ENCODE data around the gene RHBDF2.
"Not testable (repeated sequence)": the region's sequence is repeated elsewhere in the genome, so short reads cannot be mapped to it uniquely, and the experiment has no call there.

RHBDF2 gene

DNA sequence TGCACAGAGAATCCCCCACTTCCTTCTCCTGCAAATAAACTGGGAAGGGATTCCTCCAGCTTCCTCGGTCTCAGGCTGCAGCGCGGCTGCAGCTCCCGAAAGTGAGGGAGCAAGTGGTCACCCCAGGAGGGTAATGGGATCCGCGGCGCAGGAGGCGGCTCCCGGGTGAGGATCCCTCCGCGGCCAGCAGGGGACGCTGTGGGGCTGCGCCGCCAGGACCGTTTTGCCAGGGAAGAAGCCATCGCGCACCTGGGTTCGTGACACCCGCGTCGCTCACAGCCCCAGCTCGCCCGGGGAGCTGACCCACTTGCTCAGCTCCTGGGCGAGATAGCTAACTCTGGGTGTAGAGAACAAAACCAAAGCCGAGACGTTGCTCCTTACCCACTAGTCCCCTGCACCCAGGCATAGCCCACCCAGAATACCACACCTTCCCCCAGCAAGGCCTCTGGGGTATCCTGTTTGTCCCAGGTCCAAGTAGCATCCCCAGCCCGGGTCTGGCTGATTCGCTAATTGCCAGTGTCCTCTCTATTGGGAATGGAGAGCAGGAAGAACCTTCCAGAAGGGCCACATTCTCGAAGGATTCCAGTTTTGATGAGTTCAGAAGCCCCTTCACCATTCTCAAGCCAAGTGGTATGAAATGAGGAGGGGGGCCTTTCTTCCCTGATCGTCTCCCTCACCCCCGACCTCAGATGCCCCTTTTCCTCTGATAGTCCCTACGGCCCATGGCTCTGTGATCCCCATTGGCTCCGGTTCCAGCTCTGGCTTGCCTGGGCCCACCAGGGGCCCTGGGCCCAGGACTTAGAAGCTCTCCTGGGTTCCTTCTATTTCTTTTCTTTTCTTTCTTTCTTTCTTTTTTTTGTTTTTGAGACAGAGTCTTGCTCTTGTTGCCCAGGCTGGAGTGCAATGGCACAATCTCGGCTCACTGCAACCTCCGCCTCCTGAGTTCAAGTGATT lies 22.1 kb upstream of the RHBDF2 start:
- DNase-seq: peak; percentile 66 to 69

DNA sequence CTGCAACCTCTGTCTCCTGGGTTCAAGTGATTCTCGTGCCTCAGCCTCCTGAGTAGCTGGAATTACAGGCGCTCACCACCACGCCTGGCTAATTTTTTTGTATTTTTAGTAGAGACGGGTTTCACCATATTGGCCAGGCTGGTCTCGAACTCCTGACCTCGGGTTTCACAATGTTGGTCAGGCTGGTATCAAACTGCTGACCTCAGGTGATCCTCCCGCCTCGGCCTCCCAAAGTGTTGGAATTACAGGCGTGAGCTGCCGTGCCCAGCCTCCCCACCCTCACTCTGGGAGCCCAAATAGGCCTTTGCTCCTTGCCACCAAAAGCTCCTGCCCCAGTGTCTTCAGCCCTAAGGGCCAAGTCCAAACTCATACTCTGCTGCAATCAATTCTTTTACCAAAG lies 20.5 kb upstream of the RHBDF2 start:
- DNase-seq: not testable (repeated sequence)

DNA sequence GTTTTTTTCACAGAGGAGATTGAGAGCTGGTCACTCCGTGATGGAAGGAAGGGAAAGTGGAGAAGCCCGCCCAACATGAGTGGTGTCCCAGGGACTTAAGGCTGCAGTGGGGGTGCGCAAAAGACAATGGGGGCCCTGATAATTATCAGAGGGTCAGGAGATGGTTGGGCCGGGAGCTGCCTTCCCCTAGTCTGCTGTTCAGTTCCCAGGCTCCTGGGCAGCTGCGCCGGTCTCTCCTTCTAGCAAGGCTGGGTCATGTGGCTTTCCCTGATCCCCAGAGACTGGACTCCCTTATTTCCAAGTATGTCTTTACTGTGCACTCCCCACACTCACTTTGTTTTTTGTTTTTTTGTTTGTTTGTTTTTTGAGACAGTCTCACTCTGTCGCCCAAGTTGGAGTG lies 20.0 kb upstream of the RHBDF2 start:
- no peak for DNase-seq

DNA sequence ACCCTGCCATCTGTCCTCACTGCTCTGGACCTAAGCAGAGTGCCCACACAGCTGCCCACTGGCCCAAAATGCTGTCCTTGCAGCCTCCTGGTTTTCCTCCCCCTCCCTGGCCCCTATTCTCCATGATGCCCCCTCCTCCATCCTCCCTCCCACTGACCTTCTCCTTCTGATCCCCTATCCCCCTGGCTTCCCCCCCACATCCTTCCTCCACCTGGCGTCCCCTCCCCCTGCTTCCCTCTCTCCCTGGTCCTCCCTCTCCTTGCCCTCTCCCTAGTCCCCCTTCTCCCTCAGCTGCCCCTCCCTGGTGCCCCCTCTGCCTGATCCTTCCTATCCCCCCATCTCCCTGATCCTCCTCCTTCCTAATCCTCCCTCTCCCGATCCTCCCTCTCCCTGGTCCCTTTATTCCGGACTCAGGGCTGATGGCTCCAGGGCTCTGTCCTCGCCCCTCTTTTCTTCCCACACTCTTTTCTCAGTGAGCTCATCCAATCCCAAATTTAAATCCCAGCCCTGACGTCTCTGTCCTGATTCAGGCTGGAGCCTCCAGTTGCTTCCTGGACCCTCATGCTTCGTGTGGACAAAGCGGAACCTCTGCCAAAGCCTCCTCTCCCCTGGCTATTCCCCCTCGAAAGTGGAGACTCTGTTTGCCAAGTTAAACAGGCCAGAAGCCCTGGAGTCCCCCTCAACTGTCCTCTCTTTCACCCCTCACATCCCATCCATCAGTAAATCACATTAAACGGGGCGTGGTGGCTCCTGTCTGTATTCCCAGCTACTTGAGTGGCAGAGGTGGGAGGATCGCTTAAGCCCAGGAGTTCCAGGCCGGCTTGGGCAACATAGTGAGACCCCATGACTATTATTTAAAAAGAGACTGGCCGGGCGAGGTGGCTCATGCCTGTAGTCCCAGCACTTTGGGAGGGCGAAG lies 18.1 kb upstream of the RHBDF2 start:
- DNase-seq: no peak

DNA sequence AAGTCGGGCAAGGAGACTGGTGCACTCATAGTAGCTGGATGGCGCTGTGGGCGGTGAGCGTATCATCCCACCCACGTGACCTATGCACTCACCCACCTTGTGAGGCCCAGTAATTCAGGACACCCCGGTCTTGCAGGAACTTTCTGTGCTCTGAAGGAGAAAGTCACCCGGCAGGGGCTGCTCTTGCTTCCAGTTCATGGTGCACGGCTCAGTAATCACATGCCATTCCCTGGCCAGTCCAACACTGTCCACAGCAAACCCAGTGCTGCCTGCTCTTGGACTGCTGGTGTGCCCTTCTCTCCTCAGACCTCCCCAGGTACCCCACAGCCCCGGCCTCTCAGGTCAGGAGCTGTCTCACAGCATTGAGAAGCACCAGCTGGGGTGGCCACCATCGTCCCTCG lies 16.4 kb upstream of the RHBDF2 start:
- no peak for DNase-seq

DNA sequence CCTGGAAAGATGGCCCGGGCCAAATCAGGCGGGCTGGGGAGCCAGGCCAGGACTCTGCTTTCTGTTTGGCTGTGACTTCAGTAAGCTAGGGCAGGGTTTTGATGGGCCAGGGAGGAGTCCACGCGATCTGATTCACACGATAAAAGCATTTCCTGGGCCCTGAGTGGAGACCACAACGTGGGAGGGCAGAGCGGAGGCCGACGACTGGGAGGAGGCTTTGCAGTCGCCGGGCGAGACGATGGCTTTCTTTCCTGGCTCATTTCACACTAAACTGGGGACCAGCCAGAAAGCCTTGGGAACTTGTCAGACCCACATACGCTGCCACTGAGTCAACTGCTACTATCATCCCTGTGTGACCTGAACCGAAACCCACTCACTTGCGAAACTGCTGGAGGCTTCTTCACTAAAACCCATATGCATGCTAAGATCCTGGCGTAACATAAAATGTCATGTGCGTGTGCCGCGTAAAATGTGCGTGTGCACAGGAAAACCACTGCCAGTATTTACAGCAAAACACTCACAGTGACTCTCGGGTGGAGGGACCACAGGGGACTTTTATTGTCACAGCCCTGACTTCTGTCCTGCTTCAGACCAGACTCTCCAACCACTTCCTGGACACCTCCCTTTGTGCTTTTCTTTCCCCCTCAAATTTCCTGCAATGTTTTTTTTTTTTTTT lies 14.2 kb upstream of the RHBDF2 start:
- DNase-seq: no peak

DNA sequence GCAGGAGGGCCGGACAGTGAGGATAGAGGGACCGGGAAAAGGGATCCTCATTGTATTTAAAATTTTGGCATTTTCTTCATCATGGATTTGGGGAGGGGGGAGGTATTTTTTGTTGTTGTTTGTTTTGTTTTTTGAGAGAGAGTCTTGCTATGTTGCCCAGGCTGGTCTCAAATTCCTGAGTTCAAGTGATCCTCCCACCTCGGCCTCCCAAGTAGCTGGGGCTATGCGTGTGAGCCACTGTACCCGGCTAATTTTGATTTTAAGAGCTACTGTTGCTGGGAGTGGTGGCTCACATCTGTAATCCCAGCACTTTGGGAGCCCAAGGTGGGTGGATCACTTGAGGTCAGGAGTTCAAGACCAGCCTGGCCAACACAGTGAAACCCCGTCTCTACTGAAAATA lies 13.1 kb upstream of the RHBDF2 start:
- not testable (repeated sequence) for DNase-seq

DNA sequence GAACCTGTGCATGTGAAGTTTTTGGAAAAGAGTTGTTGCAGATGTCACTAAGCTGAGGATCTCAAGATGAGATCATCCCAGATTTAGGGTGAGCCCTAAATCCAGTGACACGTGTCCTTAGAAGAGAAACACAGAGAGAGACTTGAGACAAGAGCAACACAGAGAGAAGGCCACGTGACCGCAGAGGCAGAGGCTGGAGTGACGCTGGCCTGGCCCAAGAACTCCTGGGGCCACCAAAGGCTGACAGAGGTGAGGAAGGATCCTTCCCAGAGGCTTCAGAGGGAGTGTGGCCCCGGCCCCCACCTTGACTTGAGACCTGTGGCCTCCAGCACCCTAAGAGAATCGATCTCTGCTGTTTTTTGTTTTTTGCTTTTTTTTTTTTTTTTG lies 12.1 kb upstream of the RHBDF2 start:
- DNase-seq: no peak

DNA sequence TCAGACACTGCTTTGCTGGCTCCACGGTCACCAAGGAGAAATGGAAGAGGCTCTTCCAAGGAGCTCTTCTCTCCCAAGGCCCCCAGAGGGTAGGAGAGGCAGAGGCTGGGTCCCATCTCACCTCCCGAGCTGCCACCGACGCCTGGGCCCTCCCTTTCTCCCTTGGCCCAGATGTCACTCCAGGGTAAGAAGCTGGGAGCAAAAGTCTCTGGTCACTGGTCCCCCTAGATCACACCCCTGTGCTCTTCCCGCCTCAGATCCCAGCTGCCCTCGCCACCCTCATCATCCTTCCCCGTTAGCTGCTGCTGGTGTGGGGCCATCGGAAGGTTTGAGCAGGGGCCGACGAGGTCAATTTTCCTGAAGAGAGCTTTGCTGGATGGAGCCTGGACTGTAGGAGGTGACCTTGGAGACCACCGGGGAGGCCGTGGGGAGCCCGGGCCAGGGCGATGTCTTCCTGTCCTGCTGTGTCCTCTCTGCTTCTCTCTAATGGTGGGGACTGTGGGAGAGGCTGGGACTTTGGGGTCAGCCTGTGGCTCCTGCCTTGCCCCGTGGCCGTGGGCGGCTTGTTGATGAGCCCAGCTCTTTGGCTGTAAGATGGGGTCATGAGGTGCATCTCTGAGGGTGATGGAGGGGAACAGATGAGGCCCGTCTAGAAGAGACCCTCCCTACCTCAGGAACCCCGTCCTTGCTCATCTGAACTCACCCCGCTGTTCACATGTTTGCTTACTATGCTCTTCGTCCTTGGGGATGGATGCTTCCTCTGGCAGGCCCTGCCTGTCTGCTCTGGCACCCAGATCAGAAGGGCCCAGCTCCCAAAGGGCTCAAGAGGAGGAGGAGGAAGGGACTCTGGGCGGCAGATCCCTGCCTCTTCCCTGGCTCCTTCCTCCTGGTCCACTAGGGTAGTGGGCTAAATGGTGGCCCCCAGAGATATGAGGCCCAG lies 11.4 kb upstream of the RHBDF2 start:
- no peak for DNase-seq

DNA sequence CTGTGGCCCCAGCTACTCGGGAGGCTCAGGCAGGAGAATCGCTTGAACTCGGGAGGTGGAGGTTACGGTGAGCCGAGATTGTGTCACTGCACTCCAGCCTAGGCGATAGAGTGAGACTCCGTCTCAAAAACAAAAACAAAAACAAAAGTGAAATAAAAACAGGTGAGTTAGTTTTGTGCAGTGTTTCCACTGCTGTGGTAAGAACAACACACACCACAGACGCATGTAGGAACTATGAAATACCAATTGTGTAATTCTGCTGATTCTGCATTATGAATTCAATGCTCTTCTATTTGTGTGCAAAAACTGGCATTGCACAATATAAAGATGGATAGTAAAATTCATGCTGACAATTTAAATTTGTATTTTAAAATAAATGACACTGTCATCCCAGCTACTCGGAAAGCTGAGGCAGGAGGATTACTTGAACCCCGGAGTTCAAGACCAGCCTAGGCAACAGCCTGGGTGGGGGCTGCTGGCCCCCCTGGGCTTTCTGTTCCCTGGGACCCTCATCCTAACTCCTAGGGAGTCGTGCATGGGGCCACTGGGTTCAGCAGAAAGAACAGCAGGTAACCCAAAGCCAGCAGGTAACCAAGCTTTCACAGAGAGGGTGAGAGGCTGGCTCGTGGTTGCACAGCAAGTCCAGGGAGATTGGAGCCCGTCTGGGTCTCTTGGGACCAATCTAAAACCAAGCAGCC lies 10.6 kb upstream of the RHBDF2 start:
- no peak for DNase-seq

DNA sequence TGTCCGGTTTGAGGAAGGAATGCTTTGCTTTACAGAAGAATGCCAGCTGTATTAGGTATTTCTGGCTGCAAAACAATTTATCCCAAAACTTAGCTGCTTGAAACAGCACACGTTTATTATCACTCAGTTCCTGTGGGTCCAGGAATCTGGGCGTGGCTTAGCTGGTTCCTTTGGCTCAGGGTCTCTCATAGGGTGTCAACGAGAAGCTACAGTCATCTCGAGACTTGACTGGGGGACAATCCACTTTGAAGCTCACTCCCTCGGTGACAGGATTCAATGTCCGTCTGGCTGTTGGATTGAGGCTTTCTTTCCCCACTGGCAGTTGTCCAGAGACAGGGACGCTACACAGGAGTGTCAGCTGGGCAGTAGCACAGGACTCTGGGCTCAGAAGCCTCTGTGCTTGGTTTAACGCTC lies 9.6 kb upstream of the RHBDF2 start:
- DNase-seq: no peak

DNA sequence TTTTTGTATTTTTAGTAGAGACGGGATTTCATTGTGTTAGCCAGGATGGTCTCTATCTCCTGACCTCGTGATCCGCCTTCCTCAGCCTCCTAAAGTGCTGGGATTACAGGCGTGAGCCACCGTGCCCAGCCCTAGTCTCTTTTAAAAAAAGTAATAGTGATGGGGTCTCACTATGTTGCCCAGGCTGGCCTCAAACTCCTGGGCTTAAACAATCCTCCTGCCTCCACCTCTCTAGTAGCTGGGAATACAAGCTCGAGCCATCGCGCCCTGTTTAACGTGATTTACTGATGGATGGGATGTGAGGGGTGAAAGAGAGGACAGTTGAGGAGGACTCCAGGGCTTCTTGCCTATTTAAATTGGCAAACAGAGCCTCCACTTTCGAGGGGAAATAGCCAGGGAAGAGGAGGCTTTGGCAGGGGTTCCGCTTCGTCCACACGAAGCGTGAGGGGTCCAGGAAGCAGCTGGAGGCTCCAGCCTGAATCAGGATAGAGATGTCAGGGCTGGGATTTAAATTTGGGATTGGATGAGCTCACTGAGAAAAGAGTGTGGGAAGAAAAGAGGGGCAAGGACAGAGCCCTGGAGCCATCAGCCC lies 7.3 kb upstream of the RHBDF2 start:
- not testable (repeated sequence) for DNase-seq

DNA sequence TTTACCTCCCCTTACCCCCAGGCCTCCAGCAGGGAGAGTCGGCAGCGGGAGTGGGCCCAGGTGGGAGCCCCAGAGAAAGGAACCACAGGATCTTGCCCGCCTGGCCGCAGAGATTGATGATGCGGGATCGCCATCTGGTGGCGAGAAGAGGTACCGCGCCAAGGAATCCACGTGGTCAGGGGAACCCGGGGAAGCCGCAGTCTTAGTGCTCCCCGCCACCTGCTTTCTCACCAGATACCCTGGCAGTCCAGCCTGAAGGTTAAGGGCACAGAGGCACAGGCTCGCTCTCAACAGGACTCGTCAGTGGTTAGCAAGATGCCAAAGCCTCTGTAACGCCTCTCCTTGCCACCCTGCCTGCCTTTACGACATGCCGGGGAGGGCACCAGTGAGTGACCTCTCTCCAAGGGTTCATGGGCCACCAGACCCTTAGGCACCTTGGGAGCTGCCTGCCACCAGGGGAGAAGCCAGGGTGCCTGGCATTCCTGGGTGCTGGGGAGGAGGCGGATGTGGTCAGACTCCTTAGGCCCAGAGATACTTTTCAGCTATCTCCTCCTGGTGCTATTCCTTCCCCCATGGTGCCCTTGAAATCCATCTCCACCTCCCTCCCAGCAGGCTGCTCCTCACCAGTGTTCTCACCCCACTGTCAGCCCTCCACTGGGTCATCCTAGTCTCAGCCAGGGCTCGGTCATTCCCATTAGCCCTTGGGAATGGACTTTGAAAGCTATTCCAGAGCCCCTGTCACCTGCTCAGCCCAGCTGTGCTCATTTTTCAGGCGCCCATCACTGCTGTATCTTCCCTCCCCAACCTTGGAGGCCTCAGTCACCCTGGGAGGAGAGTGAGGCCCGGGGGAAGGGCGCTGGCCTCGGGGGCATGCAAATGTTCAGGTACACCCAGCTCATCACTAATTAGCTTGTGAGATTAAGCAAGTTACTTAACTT lies 5.5 kb upstream of the RHBDF2 start:
- peak; percentile 50 to 77 for DNase-seq

DNA sequence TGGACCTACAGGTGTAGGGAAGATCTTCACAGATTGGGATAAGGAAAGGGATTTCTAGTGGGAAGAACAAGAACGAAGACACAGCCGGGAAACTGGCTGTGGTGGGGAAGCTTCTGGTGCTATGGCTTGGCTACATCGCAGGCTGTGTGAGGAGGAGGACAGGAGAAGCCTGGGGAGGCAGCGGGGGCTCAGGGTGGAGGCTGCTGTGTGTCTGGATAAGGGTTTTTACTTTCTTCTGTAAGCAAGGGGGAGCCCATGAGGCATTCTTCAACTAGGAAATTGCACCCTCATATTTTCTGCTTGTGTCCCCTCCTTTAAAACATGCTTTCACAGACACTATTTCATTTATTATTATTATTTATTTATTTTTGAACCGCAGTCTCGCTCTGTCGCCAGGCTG lies 2.9 kb upstream of the RHBDF2 start:
- DNase-seq: no peak

DNA sequence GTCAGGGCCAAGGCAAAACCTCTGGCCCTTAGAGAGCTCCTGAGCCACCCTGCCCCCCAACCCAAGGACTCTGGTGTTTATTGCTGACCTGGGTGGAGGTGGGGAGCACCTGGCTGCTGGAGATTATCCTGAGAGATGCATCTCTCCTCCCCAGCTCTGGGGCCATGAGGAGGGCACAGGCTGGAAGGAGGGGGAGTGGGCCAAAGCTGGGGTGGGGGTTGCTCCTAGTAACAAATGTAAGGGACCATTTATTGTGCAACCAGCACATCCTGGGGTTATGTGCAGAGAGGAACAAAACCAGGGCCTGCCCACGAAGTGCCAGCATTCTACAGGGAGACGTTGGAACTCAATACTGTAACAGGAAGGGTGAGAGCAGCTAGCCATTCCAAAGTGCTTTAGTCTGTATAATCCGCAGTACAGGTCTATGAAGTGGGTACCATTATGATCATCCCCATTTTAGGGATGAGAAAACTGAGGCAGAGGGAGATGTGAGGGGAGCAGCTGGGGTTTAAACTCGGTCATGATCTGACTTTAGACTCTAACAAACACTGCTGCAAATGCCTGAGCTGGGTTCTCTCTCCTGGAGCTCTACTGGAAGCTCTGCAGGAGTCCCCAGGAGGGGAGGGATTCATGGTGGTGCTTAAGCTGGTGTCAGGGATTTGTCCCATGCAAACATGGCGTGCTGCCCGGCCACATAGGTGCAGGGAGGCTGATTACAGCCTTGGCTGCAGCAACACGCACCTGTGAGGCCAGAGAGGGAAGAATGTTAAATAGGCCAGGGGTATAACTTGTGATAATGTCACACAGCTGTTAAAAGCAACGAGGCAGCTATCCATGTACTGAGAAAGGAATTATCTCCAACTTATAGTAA lies 1.4 kb upstream of the RHBDF2 start:
- DNase-seq: no peak

DNA sequence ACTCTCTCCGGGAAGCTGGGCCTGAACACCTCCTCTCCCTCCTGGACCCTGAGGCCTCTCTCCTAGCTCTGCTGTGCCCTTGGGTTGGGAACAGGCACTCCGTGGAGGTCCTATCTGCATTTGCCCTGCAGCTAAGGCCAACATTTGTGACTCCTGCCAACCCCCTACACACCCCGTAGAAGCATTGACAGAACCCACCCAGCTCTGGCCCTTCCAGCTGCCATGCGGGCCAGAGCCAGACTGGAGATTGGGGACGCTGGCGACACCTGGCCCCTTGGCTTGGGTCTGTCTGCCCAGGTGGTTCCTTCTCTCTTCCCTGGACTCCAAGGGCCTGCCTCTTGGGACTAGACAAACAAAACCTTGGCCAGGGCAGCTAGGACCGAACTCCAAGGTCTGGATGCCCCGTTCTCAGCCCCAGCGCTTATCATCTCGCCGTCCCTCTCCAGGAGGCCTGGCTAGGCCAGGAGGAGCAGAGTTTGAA lies 644 bp upstream of the RHBDF2 start:
- no peak for DNase-seq

DNA sequence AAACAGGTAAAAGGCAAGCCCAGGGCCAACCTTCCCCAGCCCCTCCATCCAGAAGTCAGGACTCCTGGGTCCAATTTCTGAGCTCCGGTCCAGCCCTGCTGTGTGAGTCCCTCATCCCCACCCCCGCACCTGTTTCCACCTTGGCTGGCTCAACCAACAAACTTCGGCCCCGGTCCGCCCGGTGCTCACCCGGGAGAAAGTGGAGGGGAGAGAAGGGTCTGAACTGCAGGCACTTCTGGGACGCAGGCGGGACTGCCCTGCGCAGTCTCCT lies 541 bp downstream of the RHBDF2 start:
- no peak for DNase-seq

DNA sequence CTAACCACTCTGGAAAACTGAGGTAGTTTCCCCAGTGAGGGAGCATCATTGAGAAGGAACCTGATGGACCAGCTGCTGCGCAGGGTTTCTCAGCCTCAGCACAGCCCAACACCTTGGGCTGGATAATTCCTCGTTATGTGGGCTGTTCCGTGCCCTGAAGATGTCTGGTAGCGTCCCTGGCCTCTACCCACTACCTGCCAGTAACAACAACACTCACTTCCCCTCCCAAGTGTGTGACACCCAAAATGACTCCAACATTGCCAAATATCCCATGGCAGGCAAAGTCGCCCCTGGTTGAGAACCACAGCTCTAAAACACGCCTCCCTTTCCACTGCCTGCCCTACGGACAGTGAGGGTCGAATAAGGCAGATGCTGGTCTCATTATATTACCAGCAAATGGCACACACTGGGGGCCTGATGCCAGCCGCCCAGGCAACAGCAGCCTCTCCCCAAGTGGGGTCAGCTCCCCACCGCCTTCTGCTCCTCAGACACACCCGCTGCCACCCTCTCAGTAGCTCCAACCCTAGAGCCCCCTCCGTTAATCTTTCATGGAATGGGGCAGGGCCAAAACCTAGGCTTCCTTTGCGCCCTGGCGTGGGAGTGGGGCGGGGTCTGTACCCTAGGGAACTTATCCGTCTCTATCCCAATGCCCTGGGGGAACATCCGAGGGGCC lies 1.0 kb downstream of the RHBDF2 start:
- DNase-seq: no peak
